C1 segment of cervical spinal cord (tissue), 14 donors: ENCODE results near the gene ATAT1.
"Not testable (repeated sequence)": the region's sequence is repeated elsewhere in the genome, so short reads cannot be mapped to it uniquely, and the experiment has no call there.

Source experiments
- DNase-seq, 14 donors: peaks; one replicate each; lab custom pipeline; 2025; lab: John Stamatoyannopoulos, UW

Gene ATAT1

DNA sequence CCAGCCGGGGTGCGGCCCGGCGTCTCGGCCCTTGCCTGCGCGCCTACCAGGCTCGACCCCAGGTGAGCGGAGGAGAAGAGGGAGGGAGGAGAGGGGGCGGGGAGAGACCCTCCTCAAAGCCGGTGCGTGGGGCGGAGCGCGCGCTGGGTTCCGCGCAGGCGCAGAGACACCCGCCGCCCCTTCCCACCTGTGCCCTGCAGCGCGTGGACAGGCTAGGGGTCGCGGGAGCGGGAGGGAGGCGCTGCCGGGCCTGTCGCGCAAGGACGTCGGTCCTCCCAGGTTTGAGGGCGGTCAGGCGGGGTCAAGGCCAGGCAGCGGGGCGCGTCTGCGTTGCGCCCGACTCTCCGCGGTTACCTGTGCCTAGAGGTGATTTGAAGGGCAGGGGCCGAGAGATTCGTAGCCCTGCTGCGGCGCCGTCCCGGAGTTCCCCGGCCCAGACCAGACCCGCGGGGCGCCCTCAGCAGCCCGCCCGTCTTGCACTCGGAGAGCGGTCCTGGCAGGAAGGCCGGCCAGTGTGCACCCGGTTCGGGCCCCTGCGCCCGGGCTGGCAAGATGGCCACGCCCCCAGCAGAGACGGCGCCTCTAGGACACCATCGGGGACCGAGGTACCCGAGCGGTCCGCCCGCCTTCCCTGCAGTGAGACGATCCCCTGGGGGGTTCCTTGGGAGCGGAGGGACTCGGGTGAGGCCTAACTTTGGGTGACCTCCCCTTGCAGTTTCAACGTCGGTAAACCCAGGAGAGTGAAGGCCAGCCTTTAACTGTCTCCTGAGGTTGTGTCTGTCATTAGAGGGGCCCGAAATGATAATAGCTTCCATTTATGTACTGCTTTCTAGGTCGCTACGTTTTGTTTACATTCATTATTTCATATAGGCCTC is 20.8 kb downstream of the ATAT1 start:
- DNase-seq, result peak in 13 of 14 donors; percentile 12 to 91 (median 67)

DNA sequence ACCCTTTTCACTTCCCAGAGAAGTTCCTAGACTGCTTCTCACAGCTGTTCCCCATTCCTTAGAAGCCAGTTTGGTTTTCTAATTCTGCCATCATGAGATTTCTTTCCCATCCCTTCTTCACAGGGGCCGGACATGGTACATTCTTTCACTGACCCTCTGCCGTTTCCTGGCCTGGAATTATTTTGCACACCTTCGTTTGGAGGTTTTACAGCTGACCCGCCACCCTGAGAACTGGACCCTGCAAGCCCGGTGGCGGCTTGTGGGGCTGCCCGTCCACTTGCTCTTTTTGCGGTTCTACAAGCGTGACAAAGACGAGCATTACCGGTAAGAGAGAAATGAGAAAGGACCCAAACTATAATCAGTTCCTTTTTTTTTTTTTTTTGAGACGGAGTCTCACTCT is 24.5 kb downstream of the ATAT1 start:
- DNase-seq, result no peak

DNA sequence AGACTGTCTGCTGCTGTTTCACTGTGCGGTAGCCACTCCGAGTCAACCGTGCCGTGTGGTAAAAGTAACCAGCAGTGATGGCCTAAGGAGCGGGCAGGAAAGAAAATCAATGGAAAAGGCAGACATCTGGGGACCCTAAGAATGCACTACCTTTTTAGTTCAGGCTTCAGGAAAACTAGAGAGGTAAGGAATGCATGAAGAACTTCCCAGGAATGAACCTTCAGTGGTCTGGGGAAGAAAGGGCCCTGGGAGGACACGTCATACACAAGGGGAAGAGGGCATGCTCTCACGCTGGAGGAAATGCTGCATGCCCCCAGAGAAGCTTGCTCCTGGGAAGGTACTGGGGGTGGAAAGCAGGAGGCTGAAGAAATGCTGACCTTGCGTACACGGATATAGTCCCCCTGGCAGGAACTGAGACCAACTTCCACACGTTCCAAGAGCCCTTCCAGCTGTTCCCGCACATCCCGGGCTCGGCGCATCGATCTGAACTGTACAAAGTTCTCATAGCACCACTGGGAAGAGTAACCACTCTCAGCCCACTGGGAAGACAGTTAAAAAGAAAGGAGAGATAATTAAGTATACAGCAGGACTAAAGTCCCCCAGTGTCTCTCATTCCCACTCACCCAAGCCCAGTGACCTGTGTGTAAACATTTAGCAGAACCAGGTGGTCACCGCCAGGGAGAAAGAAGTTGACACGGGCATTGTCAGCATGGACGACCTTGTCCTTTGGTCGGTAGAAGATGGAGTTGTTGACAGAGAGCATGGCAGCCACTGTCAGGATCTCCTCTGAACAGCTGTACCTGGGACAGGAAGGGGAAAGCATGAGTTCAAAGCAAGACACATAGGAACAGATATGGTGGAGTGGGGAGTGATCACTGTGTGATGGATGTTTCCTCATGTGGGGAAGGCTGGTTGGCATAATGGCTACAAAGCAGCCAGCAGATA is 28.4 kb downstream of the ATAT1 start:
- DNase-seq, result no peak

DNA sequence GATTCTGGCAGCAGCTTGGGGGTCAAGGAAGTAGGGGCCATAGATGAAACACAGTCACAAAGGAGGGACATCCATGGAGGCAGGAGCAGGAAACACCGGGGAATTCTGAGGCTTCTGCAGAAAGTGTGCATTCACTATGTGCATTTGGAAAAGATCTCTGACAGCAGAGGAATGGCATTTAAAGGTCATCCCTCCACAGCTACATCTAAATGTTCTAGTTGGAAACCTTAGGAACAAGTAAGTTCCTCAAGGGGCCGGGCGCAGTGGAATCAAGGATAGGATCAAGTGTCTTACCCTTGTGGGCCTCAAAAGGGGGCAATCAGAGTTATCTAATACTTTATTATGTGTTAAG is 29.0 kb downstream of the ATAT1 start:
- DNase-seq, result no peak

DNA sequence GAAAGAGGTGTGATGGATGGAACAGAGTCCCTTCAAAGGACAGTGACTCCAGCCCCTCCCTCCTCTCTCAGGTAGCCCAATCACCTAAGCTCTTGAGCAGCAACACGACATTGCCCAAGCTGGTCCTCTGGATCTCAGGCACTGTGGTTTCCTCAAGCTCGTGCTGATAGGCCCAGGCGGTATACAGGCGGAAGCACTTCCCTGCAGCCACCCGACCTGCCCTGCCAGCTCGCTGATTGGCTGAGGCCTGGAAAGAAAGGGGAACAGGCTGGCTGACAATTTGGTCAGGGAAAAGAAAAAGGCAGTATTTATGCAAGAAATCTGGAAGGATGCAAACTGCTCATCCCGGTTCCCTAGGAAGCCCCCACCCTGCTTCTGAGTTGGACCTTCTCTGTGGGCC is 29.8 kb downstream of the ATAT1 start:
- DNase-seq, result peak in 2 of 14 donors; percentile 4 to 5

DNA sequence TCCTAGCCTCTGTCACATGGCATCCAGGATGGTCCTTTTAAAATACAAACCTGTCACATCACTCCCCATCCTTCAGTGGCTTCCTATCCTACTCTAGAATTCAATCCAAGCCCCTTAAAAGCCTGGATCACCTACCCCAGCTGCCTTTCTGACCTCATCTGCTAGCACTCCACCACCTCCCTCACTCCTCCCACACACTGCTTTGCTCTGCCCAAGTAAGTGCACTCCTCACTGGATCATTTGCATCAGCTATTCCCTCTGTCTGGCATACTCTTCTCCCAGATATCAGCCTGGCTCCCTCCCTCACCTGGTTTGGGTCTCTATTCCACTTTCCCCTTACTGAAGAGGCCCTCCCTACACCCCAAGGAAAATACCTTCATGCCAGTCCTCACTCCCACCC is 30.8 kb downstream of the ATAT1 start:
- no peak for DNase-seq

DNA sequence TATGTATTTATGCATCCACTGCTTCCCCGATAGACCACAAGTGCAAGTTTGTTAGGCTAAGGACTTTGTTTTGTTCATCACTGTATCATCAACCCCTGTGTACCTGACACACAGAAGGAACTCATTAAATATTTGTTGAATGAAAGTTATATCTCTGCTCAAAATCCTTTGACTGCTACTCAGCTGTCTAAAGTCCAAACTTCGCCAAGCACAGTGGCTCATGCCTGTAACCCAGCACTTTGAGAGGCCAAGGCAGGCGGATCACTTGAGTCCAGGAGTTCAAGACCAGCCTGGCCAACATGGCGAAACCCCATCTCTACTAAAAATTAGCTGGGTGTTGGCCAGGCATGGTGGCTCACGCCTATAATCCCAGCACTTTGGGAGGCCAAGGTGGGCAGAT is 31.2 kb downstream of the ATAT1 start:
- DNase-seq, result not testable (repeated sequence)

DNA sequence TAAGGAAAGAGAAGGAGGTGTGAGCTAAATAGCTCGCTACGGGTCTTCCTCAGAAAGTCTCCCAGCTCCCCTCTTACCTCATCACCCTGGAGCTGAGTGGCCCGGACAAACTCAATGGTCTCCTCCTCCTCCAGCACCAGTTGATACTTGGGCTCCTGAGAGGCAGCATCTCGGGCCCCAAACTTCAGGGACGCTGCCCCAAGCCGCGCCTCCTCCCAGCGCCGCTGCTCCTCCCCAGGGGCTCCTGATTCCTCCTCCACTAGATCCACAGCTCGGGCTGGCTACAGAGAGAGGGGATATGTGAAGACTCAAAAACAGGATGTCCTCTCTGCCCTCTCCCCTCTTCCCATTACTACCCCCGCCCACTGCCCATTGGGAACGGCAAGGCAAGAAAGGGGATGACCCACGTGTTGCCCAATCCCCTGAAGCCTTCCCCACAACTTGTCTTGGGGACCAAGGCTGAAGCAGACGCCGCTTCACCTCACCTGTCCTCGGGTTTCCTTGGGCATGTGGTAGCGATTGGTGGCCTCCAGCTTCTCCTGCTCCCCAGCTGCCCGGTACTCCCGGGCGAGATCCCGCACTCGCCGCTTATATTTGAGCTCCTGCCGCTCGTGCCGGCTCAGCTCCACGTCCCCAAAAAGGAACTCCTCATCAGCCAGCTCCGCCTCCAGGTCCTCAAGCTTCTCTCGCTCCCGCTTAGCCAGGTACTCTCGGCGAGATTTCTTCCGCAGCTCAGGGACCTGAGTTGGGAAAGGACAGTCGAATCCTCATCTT is 38.5 kb downstream of the ATAT1 start:
- DNase-seq, result no peak

DNA sequence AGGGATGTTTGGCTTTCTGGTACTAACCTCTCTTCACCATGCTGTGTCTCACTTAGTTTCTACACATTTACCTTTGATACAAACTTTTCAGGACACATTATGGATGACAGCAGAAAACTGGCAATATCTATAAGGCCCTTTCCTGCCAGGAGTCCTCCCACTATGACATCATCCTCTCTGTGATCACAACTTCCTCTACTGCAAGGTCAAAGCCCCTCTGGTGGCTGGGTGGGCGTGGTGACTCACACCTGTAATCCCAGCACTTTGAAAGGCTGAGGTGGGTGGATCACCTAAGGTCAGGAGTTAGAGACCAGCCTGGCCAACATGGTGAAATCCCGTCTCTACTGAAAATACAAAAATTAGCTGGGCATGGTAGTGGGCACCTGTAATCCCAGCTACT is 39.6 kb downstream of the ATAT1 start:
- not testable (repeated sequence) for DNase-seq

DNA sequence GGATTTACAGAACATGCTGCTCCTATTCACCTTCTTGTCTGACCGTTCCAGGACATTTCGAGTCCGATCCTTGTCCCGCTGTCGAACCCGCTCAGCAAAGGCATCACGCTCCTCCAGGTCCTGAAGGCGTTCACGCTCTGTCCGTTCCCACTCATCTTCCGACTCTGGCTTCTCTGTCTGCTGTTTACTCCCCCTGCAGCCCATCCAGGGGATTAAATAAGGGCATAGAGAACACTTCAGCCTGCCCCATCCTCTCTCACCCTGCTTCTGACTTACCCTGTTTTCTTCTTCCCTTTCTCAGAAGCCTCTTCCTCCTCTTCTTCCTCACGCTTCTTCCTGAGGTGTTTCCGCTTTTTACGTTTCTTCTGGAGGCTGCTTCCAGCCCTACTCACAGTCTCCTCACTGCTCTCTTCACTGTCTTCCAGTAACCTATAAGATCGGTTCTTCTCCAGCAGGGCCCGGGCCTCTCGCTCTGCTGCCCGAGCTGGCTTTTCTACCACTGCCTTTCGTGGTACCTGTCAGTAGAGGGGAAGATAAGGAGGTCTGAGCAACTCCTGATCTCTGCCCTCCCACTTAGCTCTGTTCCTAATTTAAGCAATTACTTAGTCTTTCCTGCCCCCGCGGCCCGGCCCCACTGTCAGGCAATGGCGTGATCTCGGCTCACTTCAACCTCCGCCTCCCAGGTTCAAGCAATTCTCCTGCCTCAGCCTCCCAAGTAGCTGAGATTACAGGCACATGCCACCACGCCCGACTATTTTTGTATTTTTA is 44.3 kb downstream of the ATAT1 start:
- no peak for DNase-seq

DNA sequence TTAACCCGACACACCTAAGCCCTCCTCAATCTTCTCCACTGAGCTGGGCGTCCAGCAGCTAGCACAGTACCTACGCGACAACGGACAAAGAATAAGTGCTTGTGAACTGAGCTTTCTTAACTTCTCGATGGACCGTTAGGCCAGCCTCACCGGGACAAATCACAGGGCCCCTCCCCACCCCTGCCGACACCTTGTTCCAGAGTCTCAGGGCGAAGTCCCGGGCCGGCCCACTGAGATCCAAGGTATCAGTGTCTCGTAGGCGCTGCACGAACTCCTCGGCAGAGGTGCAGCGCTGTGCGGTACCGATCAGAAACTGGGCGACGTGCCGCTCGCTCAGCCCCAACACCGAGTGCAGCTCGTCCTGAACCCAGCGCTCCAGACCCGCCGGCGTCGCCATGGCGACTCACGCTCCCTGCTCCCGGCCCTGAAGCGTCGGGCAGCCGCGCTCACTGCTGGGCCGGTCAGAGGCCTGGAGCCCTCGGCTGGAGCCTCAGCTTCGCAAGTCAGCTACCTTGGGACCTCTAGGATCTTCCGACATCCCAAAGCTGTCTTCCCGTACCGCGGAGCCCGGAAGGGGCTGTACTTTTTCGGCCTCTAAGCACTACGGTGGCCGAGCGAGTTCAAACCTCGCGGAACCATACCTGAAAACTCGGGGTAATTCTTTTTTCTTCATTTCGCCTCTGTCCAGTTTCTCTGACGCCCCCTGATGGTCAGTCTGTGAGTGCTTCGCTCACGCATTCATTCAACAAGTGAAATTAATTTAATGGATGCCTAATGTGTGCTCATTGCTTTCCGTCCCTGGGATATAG is 46.0 kb downstream of the ATAT1 start, which contains the start of gene DHX16:
Gene DHX16, minus strand, starts transcription at position 562 of the 809 bp plus-strand sequence. Its CDS starts 165 bp downstream, at position 397.
- peak; percentile 24 to 93 (median 82) for DNase-seq

DNA sequence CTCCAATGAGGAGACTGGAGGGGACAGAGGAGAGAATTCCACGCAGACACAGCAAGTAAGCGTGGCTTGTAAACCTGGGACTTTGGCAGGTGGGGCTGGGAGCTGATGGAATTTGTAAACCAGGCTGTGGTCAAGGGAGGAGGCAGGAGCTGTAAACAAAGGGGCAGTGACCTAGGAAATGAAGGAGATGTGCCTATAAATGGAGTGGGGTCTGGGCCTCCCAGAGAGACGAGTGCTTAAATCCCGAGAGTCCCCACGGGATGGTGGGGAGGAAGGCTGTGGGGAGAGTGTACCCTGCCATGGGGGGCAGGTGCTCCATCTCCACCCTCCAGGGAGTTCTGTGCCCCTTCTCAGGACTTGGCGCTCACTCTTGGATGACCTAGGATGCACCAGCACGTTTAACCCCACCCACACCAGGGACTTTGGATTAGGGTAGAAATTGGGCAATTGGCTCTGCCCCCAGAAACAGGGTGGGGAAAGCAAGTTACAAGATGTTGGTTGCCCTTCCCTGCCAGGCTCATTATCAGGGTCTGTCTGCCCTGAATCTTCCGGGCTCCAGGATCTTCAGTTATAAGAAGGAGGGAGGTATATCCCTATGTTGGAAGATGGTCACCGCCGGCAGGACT is 50.1 kb downstream of the ATAT1 start:
- DNase-seq, result no peak

DNA sequence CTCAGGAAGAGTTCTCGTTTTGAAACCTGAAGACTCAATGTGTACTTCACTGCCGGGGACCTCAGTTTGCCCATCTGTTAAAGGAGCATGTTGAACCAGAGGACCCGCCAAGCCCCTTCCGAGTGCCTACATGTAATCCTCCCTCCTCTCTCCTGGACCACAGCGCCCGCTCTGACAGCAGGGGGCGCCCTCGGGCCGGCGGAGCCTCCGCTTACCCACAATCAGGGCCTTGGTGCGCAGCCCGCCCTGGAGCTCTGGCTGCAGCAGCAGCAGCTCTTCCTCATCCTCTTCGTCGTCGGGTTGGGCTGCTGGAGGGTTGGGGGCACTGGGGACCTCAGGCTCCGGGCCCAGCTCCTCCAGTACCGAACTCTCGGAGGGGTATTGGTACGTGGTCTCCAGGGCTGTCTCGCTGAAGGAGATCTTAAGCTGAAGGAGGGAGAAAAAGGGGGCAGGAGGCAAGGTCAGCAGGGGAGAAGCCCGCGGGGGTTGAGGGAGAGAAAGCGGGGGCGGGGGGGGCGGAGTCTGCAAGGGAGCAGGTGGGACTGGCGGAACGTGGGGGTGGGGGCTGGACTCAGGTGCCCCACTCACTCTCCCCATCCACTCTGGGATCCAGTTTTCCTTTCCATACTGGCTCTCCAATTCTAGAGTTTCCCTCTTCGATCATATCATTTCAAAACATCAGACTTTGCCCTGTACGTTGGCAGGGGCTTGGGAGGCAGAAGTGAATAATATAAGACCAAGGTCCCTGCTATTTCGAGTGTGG is 52.5 kb downstream of the ATAT1 start:
- peak in 13 of 14 donors; percentile 22 to 87 (median 72) for DNase-seq

DNA sequence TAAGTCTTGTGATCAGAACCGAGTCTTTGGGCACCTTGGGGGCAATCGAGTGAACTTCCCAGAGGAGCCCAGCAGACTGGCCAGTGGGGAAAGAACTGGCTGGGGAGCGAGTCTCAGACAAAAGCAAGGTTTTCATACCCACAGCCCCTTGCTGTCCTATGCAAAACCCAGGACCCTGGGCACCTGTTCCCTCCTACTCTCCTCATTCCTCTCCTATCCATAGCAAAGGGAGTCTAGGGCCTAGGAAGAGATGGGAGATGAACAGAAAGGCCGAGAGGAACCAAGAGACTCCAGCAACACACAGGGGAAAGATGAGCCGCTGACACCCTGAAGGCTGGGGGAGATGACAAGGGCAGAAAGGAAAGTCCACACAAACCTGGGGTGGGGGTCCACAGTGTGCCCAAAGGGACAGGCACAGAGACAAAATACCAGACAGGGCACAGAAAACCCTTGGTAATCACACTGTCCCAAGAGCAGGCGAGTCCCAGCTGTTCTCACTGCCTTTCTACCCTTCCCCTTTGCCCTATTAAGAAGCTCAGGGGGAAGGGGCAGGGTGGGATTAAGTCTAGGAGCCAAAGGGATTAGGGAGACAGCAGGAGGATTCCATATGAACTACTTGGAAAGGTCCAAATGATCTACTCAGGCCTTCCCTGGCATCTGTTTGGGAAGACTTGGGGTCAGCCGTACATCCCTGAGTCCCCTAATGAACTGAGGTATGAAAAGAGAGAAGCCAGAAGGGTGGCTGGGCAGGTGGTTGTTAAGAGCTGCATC is 53.3 kb downstream of the ATAT1 start:
- DNase-seq, result no peak

DNA sequence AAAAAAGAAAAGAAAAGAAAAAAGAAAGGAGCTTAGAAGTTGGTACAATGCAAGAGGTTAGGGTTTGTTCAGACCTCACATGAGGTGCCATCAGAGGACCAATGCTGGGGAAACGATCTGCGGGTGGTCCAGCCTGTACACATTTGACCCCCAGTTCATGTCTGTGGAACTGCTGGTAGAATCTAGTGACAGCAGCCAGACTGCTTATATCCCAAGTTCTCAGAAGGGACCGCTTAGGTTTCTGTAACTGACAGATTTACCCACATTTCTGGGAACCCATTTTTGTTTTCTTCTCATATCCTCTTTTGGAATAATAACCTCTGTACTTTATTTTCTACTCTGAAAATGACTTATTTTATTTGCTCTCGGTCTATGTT is 55.1 kb downstream of the ATAT1 start:
- DNase-seq, result no peak

DNA sequence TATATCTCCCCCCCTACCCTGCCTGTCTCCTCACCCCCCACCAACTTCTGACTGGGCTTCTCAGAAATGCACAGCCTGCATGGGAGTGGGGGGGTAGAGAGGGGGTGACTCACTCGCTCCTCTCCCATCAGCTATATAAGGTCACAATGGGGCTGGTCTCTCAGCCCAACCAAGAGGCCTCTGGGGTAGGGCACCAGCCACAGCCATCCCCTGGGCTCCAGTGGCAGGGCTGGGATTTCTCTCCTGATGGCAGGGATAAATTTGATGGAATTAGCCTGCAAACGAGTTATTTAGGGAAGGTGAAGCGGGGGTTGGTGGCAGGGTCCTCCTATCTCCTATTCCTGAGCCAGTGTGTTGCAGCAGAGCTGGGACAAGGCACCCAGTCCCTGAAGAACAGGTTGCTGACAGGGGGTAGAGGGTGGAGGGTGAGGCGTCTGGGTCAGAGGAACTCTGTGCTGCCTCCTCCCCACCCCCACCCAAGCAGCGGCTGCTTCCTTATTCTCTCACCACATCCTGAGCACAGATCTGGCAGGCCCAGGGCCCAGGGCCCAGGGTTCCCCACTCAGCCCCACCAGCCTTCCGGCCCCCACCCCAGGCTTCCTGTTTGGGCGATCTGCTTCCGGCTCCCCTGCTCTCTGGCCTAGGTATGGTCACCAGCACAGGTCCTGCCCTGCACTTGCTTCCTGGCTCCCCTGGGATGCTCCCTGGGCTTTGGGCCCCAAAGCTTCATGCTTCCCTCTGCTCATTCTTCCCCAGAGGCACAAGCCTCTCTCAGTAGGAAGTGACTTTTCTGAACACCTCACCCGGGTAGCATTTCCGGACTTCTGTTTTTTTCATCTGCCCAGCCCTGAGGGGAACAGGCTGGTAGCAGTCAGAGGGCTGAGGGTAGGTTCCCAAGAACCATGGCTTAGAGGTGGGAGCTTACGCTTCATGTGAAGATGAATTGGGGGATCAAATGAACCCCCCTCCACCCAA is 55.8 kb downstream of the ATAT1 start:
- DNase-seq, result peak in 10 of 14 donors; percentile 33 to 78 (median 48)
